Loucy (cell line): ENCODE measurements around the gene MYO1F.

Experiments used
- EZH2phosphoT487 ChIP-seq: fragments of 200-600 bp; IDR thresholded peaks from 2 replicates; pipeline ENCODE4 v1.6.1; 2018; ENCODE audit warnings: antibody characterized with exemption, mild to moderate bottlenecking, moderate library complexity, borderline replicate concordance
- TF ChIP-seq, protein P1 (sequence below): fragments of 200-600 bp; sonication (generic); conservative IDR thresholded peaks from 2 replicates; pipeline ENCODE4 v1.5.1; 2014; ENCODE audit warnings: mild to moderate bottlenecking, antibody characterized with exemption, low read length

DNA sequence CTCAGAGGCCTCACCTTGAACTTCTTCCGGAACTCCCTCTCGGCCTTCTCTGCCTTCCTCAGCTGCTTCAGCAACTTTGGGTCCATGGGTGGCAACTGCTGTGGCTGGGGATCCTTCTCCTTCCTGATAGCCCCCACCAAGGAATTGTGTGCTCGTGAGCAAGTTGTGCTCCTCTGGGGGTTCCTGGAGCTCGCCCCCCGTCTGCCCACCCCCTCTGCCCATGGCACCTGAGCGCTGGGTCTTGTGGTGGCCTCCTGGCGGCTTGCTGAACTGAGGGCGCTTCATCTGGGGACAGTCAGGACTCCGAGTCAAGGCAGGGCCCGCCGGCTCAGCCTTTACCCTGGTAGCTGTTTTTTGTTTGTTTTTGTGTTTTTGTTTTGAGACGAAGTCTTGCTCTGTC lies 86.4 kb downstream of the MYO1F start:
- TF ChIP-seq, protein P1, sequence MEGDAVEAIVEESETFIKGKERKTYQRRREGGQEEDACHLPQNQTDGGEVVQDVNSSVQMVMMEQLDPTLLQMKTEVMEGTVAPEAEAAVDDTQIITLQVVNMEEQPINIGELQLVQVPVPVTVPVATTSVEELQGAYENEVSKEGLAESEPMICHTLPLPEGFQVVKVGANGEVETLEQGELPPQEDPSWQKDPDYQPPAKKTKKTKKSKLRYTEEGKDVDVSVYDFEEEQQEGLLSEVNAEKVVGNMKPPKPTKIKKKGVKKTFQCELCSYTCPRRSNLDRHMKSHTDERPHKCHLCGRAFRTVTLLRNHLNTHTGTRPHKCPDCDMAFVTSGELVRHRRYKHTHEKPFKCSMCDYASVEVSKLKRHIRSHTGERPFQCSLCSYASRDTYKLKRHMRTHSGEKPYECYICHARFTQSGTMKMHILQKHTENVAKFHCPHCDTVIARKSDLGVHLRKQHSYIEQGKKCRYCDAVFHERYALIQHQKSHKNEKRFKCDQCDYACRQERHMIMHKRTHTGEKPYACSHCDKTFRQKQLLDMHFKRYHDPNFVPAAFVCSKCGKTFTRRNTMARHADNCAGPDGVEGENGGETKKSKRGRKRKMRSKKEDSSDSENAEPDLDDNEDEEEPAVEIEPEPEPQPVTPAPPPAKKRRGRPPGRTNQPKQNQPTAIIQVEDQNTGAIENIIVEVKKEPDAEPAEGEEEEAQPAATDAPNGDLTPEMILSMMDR = no peak
- no peak for TF ChIP-seq EZH2phosphoT487
